ENCODE data around the gene ICA1L.
A peak's percentile ranks its signal among the peaks of the same experiment; 100 is the strongest.

DNA sequence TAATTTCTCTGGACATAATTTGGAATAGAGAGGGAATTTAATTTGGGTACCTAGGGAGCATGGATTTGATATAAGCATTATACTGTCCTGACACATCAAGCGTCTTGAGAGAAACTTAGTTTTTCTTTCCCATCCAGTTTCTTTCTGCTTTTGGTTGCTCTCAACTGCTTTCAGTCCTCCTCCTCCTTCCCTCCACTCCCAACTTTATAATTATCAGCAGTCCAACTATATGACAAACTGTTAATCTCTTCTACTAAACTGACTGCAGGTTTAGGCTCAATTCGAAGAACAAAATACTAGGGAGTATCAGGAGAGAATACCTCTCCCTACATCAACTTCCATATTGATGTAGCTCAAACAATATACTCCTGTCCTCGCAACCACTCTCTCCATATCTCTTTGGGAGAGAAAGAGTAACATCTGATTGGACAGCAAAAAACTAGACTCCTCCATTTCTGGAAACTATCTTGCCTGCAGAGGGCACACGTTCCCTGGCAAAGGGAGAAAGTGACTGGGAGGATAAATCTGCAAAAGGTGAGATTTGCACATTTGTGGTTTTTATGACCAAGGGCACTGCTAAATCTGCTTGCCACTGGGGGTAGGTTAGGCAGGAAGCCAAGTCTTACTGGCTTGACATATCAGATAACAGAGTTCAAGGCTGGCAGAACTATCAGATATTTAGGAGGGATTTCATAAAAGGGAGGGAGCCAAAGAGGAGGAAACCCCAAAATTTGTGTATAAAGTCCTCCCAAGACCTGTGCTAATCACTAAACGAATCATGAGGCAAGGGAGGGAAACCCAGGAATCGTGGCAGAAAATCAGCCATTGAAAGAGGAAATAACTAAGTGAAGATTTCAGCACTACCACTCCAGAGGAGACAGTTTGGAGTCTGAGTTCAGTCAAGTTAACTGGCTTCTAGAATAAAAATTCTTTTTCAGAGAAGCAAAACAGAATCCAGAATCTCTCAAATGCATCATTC, 40.0 kb downstream of the ICA1L start:
- TF ChIP-seq, protein P1, sequence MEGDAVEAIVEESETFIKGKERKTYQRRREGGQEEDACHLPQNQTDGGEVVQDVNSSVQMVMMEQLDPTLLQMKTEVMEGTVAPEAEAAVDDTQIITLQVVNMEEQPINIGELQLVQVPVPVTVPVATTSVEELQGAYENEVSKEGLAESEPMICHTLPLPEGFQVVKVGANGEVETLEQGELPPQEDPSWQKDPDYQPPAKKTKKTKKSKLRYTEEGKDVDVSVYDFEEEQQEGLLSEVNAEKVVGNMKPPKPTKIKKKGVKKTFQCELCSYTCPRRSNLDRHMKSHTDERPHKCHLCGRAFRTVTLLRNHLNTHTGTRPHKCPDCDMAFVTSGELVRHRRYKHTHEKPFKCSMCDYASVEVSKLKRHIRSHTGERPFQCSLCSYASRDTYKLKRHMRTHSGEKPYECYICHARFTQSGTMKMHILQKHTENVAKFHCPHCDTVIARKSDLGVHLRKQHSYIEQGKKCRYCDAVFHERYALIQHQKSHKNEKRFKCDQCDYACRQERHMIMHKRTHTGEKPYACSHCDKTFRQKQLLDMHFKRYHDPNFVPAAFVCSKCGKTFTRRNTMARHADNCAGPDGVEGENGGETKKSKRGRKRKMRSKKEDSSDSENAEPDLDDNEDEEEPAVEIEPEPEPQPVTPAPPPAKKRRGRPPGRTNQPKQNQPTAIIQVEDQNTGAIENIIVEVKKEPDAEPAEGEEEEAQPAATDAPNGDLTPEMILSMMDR (IDR thresholded peaks at IDR 0.05): peak; percentile 81
- no peak for TF ChIP-seq POLR2AphosphoS5 (IDR thresholded peaks at IDR 0.05; ENCODE audit: low read depth, low read length)
- no peak for TF ChIP-seq SIN3A (IDR thresholded peaks at IDR 0.05; ENCODE audit: borderline replicate concordance, insufficient read depth, low read depth, low read length)
- no peak for TF ChIP-seq REST (IDR thresholded peaks at IDR 0.05; ENCODE audit: insufficient read depth in 1 of 2, low read depth in 2 of 2, low read length in 1 of 2)

Data from Panc1 (cell line).